G401 (cell line): ENCODE results near the gene ZNF407. TPM values are rescaled to one million over a fixed set of nuclear protein-coding genes. Genes with fewer than 3 reads are reported as not detected.

ENCODE experiments used
- DNase-seq: peaks from one replicate; pipeline ENCODE4 v3.0.0-alpha.2; 2015; ENCODE audit warnings: low spot score
- in situ Hi-C: cut with HindIII; loops from 2 replicates; pipeline ENCODE4 v1.10.0; 2016; ENCODE audit warnings: low sequenced_read_pairs, mixed read lengths
- total RNA-seq: library from RNA; depleted of rRNA; stranded (reverse); fragments of >200 nt; shearing (Covaris generic); gene quantifications from 2 replicates; pipeline ENCODE4 v1.2.3, GENCODE V29; 2014

ZNF407 gene
- total RNA-seq, 1 experiment from 2014 or later = 12.6 TPM

GRCh38 chr18:74880706-74881278, 283.1 kb downstream of the ZNF407 start:
- in situ Hi-C loops = no loop called here
- no peak for DNase-seq

DNA sequence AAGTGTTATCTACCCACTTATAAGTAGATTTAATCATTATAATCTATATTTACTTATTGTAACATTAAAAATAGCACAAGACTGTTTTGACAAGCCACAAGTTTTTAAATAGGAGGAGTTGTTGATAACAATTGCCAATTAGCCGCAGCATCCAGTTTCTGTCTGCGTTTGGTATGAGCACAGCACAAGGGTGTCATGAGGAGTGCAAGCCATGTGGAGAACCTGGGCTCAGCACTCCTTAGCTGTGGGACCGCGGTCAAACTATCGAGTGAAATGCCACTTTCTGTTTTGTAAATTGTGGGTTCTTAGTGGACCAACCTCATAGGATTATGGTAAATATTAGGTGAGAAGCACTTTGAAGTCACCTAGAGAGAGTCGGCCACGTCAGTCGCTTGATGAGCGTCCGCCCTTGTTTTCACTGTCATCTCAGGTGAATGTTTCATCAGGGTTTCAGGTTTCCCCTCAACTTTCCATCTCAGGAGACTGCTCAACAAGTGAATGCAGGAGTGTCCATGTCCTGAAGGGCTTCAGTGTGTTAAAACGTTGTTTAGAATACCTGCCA, 294.5 kb downstream of the ZNF407 start:
- in situ Hi-C loops = no loop called here

GRCh38 chr18:74895686-74896085, 298.0 kb downstream of the ZNF407 start:
- DNase-seq = no peak
- in situ Hi-C loops = no loop called here

More for the DNA sequence above, 294.5 kb downstream of the ZNF407 start:
- no peak for DNase-seq

GRCh38 chr18:74896390-74896991, 298.8 kb downstream of the ZNF407 start:
- peak; percentile 73 for DNase-seq
- in situ Hi-C loops = no loop called here

GRCh38 chr18:74897971-74898657, 300.4 kb downstream of the ZNF407 start:
- in situ Hi-C loops = no loop called here
- DNase-seq = no peak

GRCh38 chr18:74898965-74899364, 301.3 kb downstream of the ZNF407 start:
- in situ Hi-C loops = no loop called here
- DNase-seq = no peak

- DNase-seq = no peak
- in situ Hi-C loops = no loop called here
Measured at GRCh38 chr18:74899554-74899953, 301.9 kb downstream of the ZNF407 start.

GRCh38 chr18:74901362-74902146, 303.9 kb downstream of the ZNF407 start:
- no peak for DNase-seq
- in situ Hi-C loops = no loop called here

DNA sequence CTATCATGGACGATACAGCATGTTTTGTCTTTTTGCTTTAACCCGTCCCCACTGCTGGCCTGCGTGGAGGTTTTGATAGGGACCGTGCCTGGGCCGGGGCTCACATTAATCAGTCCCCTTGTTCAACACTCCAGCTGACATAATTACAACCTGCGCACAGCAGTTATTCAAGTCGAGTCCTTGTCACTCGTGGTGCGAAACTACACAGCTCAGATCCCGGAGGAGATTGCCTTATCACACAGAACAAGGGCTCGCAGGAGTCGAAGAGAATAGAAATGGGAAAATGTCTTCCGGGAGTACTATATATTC, 304.4 kb downstream of the ZNF407 start:
- no peak for DNase-seq
- in situ Hi-C loops = no loop called here

GRCh38 chr18:74905247-74905646, 307.6 kb downstream of the ZNF407 start:
- no peak for DNase-seq
- in situ Hi-C loops = no loop called here

GRCh38 chr18:74906184-74906583, 308.5 kb downstream of the ZNF407 start:
- in situ Hi-C loops = no loop called here
- no peak for DNase-seq

GRCh38 chr18:74914052-74914591, 316.5 kb downstream of the ZNF407 start:
- in situ Hi-C loops = no loop called here

DNA sequence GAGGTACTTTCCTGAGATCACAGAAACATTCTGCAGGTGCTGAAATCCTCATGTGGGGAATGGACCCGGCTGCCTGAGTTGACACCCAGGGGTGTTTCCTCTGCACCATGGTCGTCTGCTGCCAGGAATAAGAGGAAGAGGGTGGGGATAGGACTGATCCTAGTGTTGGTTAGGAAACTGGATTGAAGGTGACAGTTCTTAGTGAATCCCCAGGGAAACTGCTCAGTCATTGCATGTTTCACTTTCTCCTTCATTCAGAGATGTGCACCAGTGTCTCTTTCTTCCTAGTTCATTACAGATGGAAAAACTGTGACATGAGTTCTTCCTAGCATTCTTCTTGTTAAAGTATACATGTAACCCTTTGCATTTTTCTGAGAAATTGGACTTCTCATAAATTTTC, 317.0 kb downstream of the ZNF407 start:
- in situ Hi-C loops = loop anchor here (5.0 kb wide), 1 partner anchor 77 kb away; no protein-coding TSS in a partner anchor
- no peak for DNase-seq

More at GRCh38 chr18:74914052-74914591, 316.5 kb downstream of the ZNF407 start:
- DNase-seq = no peak

DNA sequence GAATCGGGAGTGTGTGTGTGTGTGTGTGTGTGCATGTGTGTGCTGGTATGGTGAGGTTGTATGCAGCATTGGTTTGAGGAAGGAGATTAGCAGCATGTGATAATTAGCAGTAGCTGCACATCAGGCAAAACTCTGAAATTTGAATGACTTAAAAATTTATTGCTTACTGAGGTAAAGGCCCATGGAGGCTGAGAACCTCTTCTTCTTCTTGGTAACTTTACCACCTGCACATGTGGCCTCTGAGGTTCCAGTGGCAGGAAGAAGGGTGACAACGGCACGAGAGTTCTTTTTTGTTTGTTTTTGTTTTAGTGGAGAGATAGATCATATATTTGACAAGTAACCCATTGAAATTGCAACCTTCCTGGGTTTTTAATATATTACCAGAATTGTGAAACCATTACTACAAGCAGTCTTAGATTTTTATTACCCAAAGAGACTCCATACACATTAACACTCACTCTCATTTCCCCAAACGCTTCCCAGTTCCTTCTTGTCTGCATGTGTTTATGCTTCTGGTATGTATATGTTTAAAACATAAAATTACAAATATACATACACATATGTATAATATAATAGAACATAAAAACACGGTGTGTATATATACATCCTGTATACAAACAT, 319.2 kb downstream of the ZNF407 start:
- in situ Hi-C loops = loop anchor here (5.0 kb wide), 1 partner anchor 80 kb away; no protein-coding TSS in a partner anchor

DNA sequence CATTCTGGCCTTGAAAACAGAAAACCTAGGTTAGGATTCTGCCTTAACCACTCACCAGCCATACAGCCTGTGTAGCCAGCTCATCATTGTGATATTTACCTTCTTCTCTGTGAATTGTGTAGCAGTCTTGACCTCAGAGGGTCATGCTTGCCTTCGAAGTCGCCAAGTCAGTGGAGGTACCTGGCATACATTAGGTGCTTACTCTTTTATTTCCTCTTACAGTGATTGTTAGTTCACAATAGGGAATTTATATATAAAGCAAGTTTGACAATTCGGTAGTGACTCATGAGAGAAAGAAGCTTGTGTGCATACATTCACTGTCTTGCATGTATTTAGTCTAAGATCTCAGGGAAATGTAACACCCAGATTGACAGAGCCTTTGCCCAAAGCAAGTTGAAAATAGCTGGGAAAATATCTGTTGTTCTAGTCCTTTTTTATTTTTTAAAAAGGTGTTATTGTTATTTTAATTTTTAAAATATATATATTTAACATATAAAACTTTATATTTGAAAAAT, 320.7 kb downstream of the ZNF407 start:
- DNase-seq = no peak
- in situ Hi-C loops = loop anchor here (5.0 kb wide), 1 partner anchor 81 kb away; no protein-coding TSS in a partner anchor

More for the DNA sequence above, 319.2 kb downstream of the ZNF407 start:
- DNase-seq = no peak

DNA sequence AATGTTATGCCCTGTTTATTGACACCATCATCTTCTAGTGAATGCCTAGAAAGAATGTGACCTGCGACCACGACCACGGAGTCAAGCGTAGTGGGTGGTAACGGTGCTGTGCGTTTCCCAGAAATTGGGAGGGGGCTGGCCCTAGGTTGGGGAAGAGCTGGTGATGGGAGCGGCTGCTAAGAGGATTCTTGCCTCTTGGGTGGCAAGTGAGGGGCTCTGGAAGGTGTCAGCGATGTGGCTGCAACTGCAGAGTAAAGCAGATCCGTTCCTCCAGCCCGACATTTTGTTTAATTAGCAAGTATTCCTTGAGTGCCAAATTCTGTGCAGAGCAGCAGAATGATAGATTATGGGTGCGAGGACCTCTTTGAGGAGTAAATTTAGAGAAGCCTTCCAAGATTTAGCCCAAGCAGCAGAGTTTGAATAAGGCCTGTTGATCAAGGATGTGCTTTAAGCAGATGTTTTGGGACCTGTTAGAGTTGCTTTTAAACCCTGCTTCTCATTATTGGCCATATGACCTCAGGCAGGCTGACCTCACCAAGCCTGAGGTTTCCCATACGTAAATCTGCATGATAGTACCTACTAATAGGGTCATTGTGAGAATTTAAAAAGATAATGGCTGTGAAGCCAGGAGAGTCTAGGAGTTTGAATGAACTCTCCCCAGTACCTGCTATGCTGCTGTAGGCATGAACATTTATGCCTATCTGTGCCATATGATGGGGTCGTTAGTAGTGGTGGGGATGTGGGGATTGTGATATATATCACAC, 323.6 kb downstream of the ZNF407 start:
- DNase-seq = no peak
- in situ Hi-C loops = no loop called here

DNA sequence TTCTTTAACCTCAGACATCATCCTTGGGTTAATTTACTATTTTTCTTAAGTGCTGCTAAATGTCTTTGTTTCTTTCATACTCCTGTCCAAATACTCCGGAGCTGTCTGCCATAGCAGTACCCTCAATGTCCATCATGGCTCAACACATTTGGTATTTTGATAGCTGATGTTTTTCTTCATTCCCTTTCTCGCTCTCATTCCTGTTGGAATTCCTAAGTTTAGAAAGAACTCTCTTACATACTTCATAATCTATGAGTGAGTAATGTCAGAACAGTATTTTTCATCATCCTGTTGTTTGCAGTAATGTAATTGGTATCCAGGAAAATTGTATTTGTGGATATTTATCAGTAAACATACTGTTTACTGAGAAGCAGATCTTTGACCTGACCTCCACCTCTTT, 328.4 kb downstream of the ZNF407 start:
- DNase-seq = no peak
- in situ Hi-C loops = no loop called here
